Adrenal gland (tissue), 5 donors: ENCODE results near the gene DGKH.

Experiments
- CTCF ChIP-seq, 6 experiments: fragments of 450-650 bp in 4 of 6; fragments of 200-600 bp in 2 of 6; sonication (generic) in 1 of 6; IDR thresholded peaks; 1 replicate in 5 of 6; 2 replicates in 1 of 6; pipeline versions ENCODE4 v1.5.1 to v1.8.0; 2016 to 2021; ENCODE audit warnings: antibody characterized with exemption in 6 of 6, mild to moderate bottlenecking in 2 of 6, moderate library complexity in 1 of 6
- POLR2A ChIP-seq, 2 donors: fragments of 450-650 bp; IDR thresholded peaks; one replicate each; pipeline ENCODE4 v1.6.1; 2017; ENCODE audit warnings: antibody characterized with exemption in 2 of 2, mild to moderate bottlenecking in 2 of 2, moderate library complexity in 1 of 2
- donor health status: DM: no; HTN: no; CAD: no.

GRCh38 chr13:42119041-42119440 is 70.6 kb downstream of the DGKH start:
- TF ChIP-seq CTCF (IDR thresholded peaks at IDR 0.05) (no peak), POLR2A (IDR thresholded peaks at IDR 0.05) (no peak)
